OCI-LY7 (cell line): ENCODE results near the gene BTBD9. TPM values are rescaled to one million over a fixed set of nuclear protein-coding genes. Genes with fewer than 3 reads are reported as not detected.

ENCODE experiments used
- BruUV-seq: library from RNA; stranded (reverse); fragments of 400-500 nt; replicated peaks from 2 replicates; lab custom pipeline; 2021; lab: Mats Ljungman, UMichigan
- CTCF ChIA-PET: fragments of 300-600 bp; sonication (Branson Sonifier 250); formaldehyde crosslinking; loops from one replicate; lab custom pipeline; 2022; ENCODE audit warnings: antibody characterized with exemption; ENCODE audit not compliant: unreplicated experiment; lab: Charles Lee
- POLR2A ChIA-PET: fragments of 300-600 bp; sonication (Branson Sonifier 250); formaldehyde crosslinking; loops from one replicate; lab custom pipeline; 2022; ENCODE audit warnings: antibody characterized with exemption; lab: Charles Lee
- DNase-seq: peaks from one replicate; pipeline ENCODE4 v3.0.0-alpha.2; 2015; ENCODE audit warnings: low spot score
- H2AFZ ChIP-seq: fragments of 200-600 bp; sonication (generic), shearing (Covaris generic); 2 replicates; pipeline ENCODE4 v1.6.1; 2014; ENCODE audit warnings: mild to moderate bottlenecking, antibody characterized with exemption, low read length, moderate library complexity
- H3K27ac ChIP-seq: fragments of 200-600 bp; sonication (generic); 2 replicates; pipeline ENCODE4 v1.5.1; 2014; ENCODE audit warnings: mixed run types, low read depth, mild to moderate bottlenecking, moderate library complexity, low read length, inconsistent platforms; ENCODE audit not compliant: poor library complexity, severe bottlenecking
- H3K36me3 ChIP-seq: fragments of 200-600 bp; sonication (generic); 2 replicates; pipeline ENCODE4 v1.6.1; 2014; ENCODE audit warnings: mild to moderate bottlenecking, antibody characterized with exemption, low read length, moderate library complexity, mixed read lengths; ENCODE audit not compliant: insufficient read depth
- H3K4me1 ChIP-seq: fragments of 200-600 bp; sonication (generic); 2 replicates; pipeline ENCODE4 v1.5.1; 2014; ENCODE audit warnings: mild to moderate bottlenecking, low read length; ENCODE audit not compliant: insufficient read depth, poor library complexity, severe bottlenecking
- H3K4me2 ChIP-seq: fragments of 200-600 bp; sonication (generic); 2 replicates; pipeline ENCODE4 v1.6.1; 2014; ENCODE audit warnings: mild to moderate bottlenecking, low read length
- H3K4me3 ChIP-seq: fragments of 200-600 bp; sonication (generic); 2 replicates; pipeline ENCODE4 v1.5.1; 2014; ENCODE audit warnings: mild to moderate bottlenecking, low read depth, low read length; ENCODE audit not compliant: poor library complexity, severe bottlenecking
- H3K79me2 ChIP-seq: fragments of 200-600 bp; sonication (generic); 2 replicates; pipeline ENCODE4 v1.6.1; 2016; ENCODE audit warnings: low read depth, mild to moderate bottlenecking, low read length, moderate library complexity, mixed read lengths; ENCODE audit not compliant: insufficient read depth
- H3K9me2 ChIP-seq: fragments of 200-600 bp; sonication (generic); 2 replicates; pipeline ENCODE4 v1.6.1; 2016; ENCODE audit warnings: mild to moderate bottlenecking, low read length, mixed read lengths; ENCODE audit not compliant: insufficient read depth
- H3K9me3 ChIP-seq: fragments of 200-600 bp; sonication (generic); 2 replicates; pipeline ENCODE4 v1.6.1; 2014; ENCODE audit warnings: mild to moderate bottlenecking, mixed run types, low read length, mixed read lengths
- H4K20me1 ChIP-seq: fragments of 200-600 bp; sonication (generic); 2 replicates; pipeline ENCODE4 v1.6.1; 2014; ENCODE audit warnings: mild to moderate bottlenecking, antibody characterized with exemption, low read length, moderate library complexity, mixed read lengths; ENCODE audit not compliant: insufficient read depth
- EZH2phosphoT487 ChIP-seq: fragments of 200-600 bp; sonication (generic); IDR thresholded peaks from 2 replicates; pipeline ENCODE4 v1.6.1; 2018; ENCODE audit warnings: low read depth, borderline replicate concordance, mild to moderate bottlenecking, mixed run types, antibody characterized with exemption, low read length, moderate library complexity, mixed read lengths
- intact Hi-C: fragments of 100-400 bp; cut with micrococcal nuclease; formaldehyde crosslinking; loops from one replicate; pipeline ENCODE4 v1.10.0; 2022; ENCODE audit not compliant: unreplicated experiment
- total RNA-seq, 2 experiments: library from RNA; depleted of rRNA in 1 of 2; stranded (reverse); fragments of >200 nt in 1 of 2; shearing (Covaris generic) in 1 of 2; gene quantifications; 2 replicates each; pipeline ENCODE4 v1.2.3, GENCODE V29; 2014 to 2022
- TF ChIP-seq, protein P1 (sequence below): fragments of 200-600 bp; sonication (generic); conservative IDR thresholded peaks from 2 replicates; pipeline ENCODE4 v1.5.1; 2014; ENCODE audit warnings: mild to moderate bottlenecking, antibody characterized with exemption, low read length, moderate library complexity, mixed read lengths

The BTBD9 gene
- total RNA-seq, 2 experiments from 2014 or later = 5.9 to 7.3 TPM

DNA sequence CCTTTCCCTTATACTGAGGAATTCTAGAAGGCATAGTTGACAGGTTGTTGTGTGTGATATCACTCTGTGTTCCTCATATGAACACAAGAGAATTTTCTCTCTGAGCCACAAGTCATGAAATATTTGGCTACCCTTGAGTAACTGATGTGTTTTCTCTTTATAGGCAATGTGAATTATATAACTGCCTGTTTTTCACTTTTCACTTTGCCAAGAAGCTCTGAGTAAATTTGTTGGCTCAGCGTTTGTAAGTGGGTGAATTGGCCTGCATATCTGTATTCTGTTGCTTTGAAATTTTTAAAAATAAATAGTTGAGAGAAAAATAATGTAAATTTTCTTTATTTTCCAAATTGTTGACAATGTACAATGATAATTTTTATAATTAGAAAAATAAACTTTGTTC is 5.2 kb upstream of the BTBD9 start:
- Histone ChIP-seq H3K9me2 (no peaks in the 10 kb centered on the region), H4K20me1 (no peaks in the 10 kb centered on the region), H3K4me1 (peaks cover 8% of the 10 kb centered on the region), H3K79me2 (peaks cover 5% of the 10 kb centered on the region; the same call in 1 of the 2 replicates), H2AFZ (no peak overlapping the region), H3K4me3 (no peak overlapping the region), H3K4me2 (no peak overlapping the region), H3K27ac (no peak overlapping the region), H3K36me3 (no peaks in the 10 kb centered on the region), H3K9me3 (no peaks in the 10 kb centered on the region)
- no TSS peak for BruUV-seq
- DNase-seq = no peak
- intact Hi-C loops = no loop called here
- ChIA-PET POLR2A (interaction anchor here (0.7 kb wide), 1 partner anchor 12 kb away, joined by 3 read pairs; no protein-coding TSS in a partner anchor), CTCF (no interaction called here)
- TF ChIP-seq EZH2phosphoT487 = no peak
- TF ChIP-seq, protein P1, sequence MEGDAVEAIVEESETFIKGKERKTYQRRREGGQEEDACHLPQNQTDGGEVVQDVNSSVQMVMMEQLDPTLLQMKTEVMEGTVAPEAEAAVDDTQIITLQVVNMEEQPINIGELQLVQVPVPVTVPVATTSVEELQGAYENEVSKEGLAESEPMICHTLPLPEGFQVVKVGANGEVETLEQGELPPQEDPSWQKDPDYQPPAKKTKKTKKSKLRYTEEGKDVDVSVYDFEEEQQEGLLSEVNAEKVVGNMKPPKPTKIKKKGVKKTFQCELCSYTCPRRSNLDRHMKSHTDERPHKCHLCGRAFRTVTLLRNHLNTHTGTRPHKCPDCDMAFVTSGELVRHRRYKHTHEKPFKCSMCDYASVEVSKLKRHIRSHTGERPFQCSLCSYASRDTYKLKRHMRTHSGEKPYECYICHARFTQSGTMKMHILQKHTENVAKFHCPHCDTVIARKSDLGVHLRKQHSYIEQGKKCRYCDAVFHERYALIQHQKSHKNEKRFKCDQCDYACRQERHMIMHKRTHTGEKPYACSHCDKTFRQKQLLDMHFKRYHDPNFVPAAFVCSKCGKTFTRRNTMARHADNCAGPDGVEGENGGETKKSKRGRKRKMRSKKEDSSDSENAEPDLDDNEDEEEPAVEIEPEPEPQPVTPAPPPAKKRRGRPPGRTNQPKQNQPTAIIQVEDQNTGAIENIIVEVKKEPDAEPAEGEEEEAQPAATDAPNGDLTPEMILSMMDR = no peak

DNA sequence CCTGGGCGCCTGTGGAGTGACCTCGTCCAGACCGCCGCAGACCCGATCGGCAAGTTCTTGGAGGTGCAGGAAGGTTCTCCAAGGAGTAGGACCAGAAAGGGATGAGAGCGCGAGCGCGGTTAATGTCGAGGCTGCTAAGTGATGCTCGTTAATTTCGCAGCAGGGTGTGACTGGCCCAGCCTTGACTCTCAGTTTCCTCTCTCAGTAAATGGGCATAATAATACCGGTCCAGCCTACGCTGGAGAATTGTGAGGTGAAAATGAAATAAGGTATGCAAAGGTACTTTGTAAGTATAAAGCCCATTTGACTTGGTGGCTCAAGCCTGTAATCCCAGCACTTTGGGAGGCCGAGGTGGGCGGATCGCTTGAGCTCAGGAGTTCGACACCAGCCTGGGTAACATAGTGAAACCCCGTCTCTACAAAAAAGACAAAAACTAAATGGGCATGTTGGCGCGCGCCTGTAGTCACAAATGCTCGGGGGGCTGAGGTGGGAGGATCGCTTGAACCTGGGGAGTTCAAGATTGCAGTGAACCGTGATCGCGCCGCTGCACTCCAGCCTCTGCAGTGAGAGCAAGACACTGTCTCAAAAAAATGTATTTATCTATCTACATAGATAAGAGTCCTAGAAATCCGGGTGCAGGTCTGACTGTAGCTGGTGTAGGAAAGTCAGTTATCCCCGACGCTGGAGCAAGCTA is 634 bp upstream of the BTBD9 start:
- Histone ChIP-seq H4K20me1 (no peaks in the 10 kb centered on the region), H3K36me3 (no peaks in the 10 kb centered on the region), H3K9me2 (no peaks in the 10 kb centered on the region), H2AFZ (peak overlapping the region; percentile 92), H3K4me2 (peak overlapping the region; percentile 95), H3K79me2 (peaks cover 5% of the 10 kb centered on the region; the same call in 1 of the 2 replicates), H3K4me1 (peaks cover 18% of the 10 kb centered on the region), H3K27ac (peak overlapping the region; percentile 53), H3K4me3 (peak overlapping the region; percentile 96), H3K9me3 (no peaks in the 10 kb centered on the region)
- CTCF ChIA-PET = no interaction called here
- TF ChIP-seq, protein P1 = no peak
- TF ChIP-seq EZH2phosphoT487 = no peak
- intact Hi-C loops = no loop called here
- POLR2A ChIA-PET = interaction anchor here (1.1 to 1.3 kb wide), 2 partner anchors 23 to 40 kb away, joined by 3 to 4 read pairs; no protein-coding TSS in a partner anchor
- BruUV-seq = no TSS peak
- DNase-seq = no peak
